HG02763 (cell line): ENCODE results near the gene OR5AU1.
"Not testable (repeated sequence)": the region's sequence is repeated elsewhere in the genome, so short reads cannot be mapped to it uniquely, and the experiment has no call there.

Experiments used
- ATAC-seq: cut with Tn5 transposase; IDR thresholded peaks from one replicate; pipeline ENCODE4 v1.9.1; 2021; ENCODE audit warnings: mild to moderate bottlenecking, moderate library complexity; ENCODE audit not compliant: unreplicated experiment

Gene OR5AU1

DNA sequence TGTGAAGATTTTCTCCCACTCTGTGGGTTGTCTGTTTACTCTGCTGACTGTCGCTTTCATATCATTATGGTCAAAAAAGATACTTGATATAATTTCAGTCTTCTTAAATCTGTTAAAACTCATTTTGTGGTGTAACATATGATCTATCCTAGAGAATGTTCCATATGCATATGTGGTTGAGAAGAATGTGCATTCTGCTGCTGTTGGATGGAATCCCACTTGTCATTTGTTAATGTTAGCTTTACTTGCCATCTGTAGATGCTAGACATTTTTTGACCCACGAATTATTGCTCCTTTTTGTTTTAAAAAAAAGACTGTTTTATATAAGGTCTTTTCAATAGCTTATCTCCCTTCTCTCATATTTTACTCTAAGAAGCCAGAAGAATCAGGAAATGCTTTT, 26.3 kb upstream of the OR5AU1 start:
- no peak for ATAC-seq

DNA sequence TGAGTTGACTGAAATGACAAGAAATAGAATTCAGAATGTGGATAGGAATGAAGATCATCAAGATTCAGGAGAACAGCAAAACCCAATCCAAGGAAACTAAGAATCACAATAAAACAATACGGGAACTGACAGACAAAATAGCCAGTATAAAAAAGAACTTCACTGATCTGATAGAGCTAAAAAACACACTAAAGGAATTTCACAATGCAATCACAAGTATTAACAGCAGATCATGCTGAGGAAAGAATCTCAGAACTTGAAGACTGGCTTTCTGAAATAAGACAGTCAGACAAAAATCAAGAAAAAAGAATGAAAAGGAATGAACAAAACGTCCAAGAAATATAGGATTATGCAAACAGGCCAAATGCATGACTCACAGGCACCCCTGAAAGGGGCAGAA, 15.3 kb upstream of the OR5AU1 start:
- ATAC-seq = no peak

DNA sequence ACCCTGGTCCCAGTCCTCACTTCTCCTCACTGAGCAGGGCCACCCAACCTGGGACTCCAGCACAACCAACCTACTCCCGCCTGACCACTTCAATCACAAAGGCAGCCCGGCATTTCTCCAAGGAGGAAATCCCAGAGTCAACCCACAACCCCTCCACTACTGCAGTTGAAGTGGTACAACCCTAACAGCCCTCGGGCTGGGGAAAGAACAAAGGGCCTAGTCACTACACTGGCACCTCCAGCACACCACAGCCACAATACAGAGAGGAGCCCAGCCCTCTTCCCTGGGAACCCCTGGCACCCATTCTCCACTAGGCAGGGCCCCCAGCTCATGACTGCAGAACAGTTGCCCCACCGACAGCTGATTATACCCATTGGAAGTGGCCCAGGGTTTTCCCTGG, 13.7 kb upstream of the OR5AU1 start:
- ATAC-seq = no peak

DNA sequence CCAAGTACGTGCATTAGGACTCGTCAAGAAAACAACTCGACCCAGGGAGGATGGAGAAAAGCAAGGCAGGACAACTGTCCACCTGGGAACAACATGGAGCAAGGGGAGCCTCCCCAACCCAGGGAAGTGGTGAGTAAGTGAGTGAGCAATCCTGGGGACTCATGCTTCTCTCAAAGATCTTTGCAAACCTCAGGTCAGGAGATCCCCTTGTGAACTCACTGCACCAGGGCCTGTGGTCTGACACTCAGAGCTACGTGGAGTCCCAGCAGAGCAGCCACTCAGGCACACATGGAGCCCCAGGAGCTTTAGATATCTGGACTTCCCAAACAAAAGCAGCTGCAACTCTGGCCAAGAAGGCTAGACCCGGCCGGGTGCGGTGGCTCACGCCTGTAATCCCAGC, 12.2 kb upstream of the OR5AU1 start:
- no peak for ATAC-seq

DNA sequence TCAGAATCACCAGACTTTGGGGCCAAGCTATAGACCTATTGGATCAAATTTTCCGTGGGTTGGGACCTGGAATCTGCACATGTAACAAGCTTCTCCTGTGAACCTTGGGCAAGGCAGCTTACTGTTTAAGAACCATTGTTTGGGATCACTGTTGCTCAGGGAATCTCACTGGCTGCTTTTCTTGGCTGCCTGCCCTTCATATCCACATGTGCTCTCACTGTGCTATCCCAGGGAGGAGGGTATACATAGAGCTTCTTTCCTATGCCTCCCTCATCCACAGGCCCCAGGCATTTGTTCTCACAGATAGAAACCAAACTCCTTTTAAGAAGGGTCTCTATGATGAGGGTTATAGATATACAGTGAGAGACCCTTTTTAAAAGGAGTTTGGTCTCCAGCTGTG, 9.8 kb upstream of the OR5AU1 start:
- not testable (repeated sequence) for ATAC-seq

DNA sequence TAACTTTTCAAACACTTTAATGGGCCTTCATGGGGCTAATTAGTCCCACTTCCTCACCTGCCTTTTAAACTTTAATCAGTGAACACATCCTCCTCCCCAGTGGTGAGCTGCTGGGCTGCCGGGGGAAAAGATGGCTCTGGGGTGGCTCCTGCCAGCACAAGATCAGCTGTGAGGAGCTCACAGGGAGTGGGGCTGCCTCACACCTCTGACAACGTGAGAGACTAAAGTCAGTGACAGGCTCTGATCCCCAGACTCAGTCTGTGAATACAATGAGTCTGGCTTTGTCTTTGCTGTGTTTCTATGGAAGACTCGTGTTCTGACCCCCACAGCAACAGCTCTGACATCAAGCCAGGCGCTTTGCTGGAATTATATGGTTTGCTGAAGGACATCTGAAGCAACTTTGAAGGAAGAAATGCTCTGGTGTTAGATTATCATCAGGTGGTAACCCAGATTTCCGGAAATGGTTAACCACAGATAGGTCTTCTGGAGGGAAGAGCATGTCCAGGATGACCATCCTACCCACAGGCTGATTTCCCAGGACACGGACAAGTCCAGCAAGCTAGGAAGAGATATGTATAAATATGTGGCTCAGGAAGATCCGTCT, 9.2 kb upstream of the OR5AU1 start:
- ATAC-seq = not testable (repeated sequence)

DNA sequence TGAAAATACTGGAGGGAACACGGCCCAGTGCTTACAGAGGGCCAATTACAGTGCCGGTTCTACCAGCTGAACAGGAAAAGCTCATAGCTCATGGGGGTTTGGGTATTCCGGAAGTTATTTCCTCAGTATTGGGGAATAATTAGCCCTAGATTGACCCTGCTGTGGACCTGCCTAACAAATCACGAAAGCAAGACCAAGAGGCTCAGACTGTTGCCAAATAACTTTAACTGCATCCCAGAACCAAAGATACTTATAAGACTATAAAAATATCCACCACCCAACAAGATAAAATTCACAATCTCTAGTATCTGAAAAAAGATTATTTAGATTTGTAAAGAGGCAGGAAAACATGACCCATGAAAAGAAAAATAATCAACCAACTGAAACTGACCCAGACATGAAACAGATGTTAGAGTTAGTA, 8.0 kb upstream of the OR5AU1 start:
- no peak for ATAC-seq

DNA sequence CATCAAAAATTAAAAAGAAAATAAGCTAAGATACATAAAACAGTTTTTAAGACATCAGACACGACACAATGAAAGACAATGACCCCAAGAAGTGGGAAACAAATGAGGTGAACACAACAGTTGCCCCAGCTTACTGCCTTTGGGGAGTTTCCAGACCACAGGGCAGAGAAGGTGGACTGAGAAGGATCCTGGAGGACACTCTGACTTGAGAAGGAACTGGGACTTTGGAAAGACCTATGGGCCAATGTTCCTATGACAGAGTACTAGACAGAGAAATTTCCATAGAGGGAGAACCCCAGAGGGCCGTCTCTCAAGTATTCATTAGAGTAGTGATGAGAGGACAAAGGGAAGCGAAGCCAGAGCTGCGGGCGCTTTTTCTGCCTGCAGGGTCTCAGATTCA, 6.2 kb upstream of the OR5AU1 start:
- ATAC-seq = no peak

DNA sequence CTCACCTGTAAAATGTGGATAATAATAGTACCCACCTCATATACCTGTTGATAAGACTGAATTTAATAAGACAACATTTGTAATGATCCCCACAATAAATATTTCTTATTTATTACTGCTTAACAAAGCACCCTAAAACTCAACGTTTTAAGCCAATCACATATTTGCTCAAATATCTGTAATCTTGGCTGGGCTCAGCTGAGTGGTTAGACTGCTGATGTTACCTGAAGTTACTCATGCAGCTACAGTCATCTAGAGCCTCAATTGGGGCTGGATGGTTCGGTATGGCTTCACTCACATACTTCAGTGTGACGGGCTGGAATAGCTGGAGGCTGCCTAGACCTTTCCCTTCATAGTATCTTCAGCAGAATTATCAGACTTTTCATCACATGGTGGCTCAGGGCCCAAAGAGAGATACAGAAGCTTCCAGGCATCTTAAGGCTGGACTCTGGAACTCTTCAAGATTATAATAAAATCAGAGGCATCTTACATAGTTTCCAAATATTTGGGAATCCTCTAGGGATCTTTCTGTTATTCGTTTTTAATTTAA, 4.3 kb upstream of the OR5AU1 start:
- no peak for ATAC-seq

DNA sequence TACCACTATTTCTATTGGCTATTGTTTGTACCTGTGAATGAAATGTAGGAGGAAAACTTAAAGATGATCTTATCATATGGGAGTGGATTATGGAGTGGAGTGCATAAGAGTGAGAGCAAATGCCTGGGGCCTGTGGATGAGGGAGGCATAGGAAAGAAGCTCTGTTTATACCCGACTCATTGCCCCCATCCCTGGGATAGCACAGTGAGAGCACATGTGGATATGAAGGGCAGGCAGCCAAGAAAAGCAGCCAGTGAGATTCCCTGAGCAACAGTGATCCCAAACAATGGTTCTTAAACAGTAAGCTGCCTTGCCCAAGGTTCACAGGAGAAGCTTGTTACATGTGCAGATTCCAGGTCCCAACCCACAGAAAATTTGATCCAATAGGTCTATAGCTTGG, 2.3 kb upstream of the OR5AU1 start:
- not testable (repeated sequence) for ATAC-seq

DNA sequence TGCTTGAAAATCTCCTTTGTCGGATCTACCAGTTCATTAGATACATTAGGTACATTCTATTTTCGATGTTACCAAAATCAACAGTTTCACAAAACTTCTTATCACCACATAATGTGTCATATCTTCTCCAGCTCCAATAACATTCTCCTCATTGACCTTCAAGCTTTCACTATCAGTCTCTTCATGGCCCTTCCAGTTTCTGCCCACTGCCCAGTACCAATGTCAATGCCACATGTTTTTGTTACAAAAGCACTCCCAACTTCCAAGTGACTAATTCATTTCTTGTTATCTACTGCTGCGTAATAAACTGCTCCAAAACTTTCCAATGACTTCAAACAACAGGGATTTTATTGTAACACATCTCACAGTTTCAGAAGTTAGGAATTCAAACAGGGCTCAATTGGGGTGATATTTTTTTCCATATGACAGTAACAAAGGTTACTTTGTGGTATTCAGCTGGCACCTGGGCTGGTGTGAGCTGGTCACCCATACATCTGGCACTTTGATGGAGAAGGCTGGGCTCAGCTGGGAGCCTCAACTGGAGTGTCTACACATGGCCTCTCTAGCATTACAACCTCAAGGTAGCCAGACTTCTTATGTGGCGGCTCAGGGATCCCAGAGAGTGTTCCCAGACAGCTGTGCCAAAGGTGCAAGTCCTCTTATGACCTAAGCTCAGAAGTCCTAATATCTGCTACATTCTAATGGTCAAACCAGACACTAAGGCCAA, 6.1 kb downstream of the OR5AU1 start:
- no peak for ATAC-seq

DNA sequence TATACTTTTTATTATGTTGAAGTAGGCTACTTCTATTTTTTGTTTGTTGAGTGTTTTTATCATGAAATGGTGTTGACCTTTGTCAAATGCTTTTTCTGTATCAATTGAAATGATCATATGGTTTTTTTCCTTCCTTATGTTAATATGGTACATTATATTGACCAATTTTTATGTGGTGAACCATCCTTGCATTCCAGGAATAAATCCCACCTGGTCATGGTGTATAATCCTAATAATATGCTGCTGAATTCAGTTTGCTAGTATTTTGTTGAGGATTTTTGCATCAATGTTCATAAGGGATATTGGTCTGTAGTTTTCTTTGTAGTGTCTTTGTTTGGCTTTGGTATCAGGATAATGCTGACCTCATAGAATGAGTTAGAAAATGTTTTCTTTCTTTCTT, 10.4 kb downstream of the OR5AU1 start:
- ATAC-seq = no peak

DNA sequence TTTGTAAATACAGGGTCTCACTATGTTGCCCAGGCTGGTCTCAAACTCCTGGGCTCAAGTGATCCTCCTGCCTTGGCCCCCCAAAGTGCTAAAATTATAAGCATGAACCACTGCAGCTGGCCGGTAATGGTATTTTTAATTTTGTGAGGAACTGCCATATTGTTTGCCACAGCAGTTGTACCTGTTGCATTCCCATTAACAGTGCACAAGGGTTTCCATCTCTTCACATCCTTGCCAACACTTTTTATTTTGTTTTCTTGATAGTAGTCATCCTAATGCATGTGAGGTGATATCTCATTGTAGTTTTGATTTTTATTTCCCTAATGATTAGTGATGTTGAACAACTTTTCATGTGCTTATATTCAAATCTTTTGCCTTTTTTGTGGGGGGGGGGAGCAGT, 13.5 kb downstream of the OR5AU1 start:
- ATAC-seq = no peak

DNA sequence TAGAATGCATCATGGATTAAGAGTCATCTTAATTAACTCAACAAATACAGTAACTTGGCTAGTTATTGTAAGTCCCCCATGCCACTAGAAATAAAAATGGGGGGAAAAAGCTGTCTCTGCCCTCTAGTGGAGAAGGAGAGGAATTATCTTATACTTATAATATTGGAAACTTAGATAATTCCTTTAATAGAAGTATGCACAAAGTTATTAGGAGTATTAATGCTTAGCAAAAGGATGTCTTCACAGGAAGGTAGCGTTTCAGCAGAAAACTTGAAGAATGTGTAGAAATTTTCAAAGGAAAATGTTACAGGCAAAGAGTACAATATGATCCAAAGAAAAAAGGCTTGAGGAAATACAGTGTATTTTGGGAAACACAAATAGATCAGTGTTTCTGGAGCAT, 19.8 kb downstream of the OR5AU1 start:
- ATAC-seq = no peak

DNA sequence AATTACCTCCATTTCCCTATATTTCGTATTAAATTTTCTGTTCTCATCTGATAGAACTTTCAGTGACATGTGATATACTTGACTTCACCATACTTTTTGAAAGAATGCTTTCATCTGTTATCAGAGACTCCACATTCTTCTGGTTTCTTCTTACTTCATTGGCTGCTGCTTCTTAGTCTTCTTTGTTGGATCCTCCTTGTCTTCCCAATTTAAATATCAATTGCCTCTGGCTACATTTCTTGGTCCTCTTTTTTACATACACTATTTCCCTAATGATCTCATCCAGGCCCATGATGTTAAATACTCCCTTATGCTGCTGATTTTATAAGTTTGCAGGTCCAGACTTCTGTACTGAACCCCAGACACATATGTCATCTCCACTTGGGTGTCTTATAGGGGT, 22.0 kb downstream of the OR5AU1 start:
- ATAC-seq = no peak

DNA sequence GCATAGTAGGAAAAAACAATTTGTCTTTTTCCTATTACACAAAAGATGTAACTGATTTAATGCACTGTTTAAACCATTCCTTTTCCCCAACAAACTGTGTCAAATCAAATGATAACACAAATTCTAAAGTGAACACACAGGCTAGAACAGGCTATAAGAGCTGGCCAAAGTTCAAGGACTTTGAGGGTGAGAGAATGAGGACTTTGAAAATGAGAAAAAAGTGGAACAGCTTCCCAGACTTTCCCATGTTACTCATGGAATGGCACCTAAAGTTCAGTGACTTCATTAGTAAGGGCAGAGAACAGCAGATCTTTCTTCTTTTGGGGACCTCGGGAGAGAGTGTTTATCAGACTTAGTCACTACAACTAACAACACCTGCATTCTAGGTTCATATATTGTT, 32.4 kb downstream of the OR5AU1 start:
- ATAC-seq = no peak

DNA sequence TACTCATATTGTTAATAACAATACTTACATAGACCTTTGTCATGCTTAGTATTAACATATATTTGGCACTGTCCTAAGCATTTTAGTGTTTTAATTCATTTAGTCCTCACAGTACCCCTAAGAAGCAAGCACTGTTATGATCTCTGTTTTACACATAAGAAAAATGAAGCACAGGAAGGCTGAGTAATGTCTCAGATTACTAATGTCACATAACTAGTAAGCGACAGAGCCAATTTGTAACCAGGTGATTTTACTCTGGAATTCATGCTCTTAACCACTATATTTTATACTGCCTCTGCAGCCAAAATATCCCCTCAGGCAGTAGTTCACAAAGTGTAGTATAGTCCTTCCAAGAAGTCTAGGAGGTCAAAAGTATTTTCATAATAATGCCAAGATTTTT, 34.7 kb downstream of the OR5AU1 start:
- no peak for ATAC-seq

DNA sequence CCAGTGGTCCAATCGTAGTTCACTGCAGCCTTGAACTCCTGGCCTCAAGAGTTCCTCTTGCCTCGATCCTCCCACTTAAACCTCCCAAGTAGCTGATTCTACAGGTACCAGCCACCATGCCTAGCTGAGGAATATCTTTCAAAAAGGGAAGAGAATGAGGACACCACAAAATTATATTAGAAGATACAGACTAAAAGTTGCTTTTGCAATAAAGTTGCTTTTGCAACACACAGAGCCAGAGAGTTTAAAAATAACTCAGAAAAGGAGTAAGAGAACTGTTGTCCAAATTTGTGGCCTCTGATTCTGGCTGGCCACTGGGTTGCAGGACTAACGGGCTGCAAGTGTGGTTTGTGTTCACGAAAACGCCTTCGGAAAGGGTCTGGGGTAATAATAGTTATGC, 35.2 kb downstream of the OR5AU1 start:
- ATAC-seq = no peak

DNA sequence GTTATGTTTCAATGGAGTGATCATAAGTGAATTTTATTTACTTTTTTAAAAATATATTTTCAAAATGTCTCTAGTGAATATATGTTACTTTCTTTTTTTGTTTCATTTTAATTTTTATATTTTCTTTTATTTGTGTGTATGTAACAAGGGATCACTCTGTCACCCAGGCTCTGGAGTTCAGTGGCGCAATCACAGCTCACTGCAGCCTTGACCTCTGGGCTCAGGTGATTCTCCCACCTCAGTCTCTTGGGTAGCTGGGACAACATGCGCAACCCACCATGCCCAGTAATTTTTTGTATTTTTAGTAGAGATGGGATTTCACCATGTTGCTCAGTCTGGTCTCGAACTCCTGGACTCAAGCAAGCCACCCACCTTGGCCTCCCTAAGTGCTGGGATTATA, 36.9 kb downstream of the OR5AU1 start:
- ATAC-seq = no peak

DNA sequence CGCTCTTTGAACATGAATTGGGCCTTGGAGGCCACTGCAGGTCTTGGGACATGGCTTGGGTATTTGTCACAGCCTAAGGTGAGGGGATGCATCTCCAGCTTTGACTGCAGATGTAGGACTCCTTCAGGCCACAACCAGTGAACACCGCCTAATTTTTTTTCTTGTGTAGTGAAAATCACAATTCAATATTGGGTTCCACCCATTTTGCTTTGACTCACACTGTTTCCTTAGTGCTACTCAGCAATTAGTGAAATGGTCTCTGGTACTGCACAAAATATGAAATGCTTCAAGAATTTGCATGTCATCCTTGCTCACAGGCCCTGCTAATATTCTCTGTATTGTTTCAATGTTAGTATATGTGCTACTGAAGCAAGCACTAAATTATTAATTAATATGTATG, 42.5 kb downstream of the OR5AU1 start:
- no peak for ATAC-seq

DNA sequence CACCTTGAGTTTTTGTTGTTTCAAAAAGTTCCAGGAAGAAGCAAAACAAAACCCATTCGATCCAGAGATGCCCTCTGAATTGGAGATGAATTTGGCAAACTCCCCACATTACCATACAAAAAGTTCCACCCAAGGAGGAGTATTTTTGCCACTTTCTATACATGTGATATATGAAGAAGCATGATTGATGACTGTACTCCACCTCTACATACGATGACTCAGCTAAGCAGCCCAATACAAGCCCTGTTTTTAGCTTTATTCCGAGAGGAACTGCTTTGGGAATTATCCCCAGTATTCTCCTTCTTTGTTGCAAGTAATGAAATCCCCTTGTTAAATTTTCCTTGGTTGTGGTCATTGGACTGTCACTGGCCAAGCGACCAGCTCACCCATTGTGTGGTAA, 43.6 kb downstream of the OR5AU1 start:
- ATAC-seq = no peak

DNA sequence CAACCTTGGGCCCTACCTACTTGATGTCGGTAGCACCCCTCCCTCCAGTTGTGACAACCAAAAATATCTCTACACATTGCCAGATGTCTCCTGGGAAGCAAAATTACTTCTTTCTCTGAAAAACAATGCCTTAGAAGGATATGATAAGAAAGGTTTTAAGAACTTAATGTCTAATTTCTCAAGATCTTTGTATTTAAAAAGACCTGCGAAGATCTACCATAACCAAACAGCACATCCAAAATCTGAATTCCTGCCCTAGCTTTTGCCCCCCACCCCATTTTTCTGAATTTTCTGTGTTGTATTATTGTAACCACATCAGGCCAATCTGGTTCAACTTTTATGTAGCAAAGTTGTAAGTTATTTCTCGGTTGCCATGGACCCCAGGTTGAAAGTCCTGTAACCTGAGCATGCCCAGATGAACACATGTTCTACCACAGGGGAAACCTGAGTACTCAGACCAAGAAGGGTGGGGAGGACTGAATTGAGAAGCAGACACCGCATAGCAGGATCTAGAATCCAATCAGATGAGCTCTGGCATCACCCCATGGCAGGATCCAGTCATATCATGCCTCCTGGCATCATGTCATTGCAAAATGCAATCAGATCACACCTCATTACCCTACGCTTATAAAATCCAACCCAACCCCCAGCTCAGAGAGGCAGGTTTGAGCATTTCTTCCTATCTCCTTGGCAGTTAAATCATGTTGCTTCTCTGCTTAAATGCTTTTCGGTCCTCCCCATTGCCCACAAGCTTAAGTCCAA, 46.3 kb downstream of the OR5AU1 start:
- ATAC-seq = no peak
